Cardiac fibroblast (primary cell): Measurements from ENCODE around the gene HIP1.

Experiments
- DNase-seq, 2 donors: peaks; one replicate each; pipeline versions ENCODE4 v3.0.0 to v3.0.0-alpha.2; 2010; ENCODE audit warnings: low read depth in 2 of 2
- H3K4me3 ChIP-seq, 2 donors: replicated peaks in 1 of 2; 1 replicate in 1 of 2; 2 replicates in 1 of 2; pipeline ENCODE4 v1.5.1; 2011; ENCODE audit warnings: low read depth in 2 of 2, low read length in 2 of 2, mild to moderate bottlenecking in 2 of 2, moderate library complexity in 1 of 2
- TF ChIP-seq, protein P1 (sequence below): IDR thresholded peaks from one replicate; pipeline ENCODE4 v1.5.1; 2011; ENCODE audit warnings: low read depth, mild to moderate bottlenecking, low read length, inconsistent platforms

Gene HIP1

DNA sequence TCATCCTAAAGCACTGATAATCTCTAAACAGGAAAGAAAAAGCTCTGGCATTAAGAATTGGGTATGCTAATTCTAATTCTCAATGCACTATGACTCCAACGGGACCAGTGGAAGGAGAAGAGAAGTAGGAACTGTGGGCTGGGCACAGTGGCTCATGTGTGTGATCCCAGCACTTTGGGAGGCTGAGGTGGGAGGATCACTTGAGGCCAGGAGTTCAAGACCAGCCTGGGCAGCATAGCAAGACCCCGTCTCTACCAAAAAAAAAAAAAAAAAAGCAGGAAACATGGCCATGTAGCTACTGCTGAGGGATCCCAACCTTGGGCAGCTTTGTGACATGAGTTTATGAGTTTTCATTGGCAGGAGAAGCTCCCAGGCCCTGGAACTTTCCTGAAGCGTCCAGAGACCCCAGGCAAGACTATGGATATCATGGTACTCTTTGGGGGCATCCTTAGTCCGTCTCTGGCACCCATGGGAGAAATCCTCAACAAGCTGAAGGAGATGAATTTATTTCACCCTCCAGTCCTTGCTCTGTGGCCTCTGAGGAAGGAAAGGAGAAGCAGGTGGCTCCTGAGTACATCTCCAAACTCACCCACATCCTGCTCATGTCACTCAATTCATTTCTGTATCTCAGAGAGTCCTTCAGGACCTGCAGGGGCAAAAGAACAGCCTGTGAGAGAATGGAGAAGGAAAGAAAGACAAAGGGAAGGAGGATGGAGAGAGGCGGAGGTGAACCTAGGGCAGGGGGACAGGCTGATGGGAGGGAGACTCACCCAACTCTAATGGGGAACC, 147.1 kb downstream of the HIP1 start:
- H3K4me3 ChIP-seq: no peak overlapping the region
- TF ChIP-seq, protein P1, sequence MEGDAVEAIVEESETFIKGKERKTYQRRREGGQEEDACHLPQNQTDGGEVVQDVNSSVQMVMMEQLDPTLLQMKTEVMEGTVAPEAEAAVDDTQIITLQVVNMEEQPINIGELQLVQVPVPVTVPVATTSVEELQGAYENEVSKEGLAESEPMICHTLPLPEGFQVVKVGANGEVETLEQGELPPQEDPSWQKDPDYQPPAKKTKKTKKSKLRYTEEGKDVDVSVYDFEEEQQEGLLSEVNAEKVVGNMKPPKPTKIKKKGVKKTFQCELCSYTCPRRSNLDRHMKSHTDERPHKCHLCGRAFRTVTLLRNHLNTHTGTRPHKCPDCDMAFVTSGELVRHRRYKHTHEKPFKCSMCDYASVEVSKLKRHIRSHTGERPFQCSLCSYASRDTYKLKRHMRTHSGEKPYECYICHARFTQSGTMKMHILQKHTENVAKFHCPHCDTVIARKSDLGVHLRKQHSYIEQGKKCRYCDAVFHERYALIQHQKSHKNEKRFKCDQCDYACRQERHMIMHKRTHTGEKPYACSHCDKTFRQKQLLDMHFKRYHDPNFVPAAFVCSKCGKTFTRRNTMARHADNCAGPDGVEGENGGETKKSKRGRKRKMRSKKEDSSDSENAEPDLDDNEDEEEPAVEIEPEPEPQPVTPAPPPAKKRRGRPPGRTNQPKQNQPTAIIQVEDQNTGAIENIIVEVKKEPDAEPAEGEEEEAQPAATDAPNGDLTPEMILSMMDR: no peak
- DNase-seq: no peak

DNA sequence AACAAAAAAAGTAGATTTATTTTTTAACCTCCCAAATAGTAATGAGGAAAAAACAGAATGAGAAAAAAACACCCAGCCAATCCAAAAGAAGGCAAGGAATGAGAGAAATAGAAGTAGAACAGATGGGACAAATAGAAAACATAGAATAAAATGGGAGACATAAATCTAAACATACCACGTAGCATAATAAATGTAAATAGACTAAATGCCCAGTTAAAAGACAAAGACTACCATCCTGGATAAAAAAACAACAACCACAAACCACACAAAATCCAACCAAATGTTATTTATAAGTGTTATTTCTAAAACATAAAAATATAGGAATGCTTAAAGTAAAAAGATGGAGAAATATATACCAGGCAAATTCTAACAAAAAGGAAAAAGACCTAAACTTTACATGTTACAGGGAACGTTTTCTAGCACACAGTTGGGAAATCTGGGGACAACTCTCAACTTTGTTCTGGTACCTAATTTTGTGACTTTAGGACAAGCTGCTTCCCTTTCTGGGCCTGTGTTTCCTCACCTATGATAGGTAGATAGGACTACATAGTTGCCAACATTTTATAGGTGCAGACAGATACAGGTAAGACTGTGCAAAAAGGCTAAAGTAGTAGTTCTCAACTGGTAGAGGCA, 148.3 kb downstream of the HIP1 start:
- TF ChIP-seq, protein P1: no peak
- no peak overlapping the region for H3K4me3 ChIP-seq
- DNase-seq: no peak

DNA sequence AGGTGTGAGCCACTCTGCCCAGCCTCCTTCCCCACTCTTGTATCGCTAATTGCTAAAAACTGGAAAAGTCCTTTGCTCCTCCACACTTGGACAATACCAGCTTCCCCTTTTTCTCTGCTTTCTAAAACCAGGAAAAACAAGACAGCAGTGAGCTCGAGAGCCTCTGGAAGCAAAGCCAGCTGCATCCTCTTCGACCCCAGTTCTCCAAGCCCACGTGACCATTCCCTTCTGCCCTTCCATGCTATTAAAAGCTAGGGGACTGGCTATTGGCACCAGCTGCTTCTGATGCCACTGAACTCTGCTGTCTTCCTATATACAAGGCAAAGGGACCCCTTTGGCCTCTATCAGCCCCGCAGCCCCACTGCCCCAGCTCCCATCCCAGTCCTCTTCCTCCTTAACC, 154.4 kb downstream of the HIP1 start:
- DNase-seq: no peak
- TF ChIP-seq, protein P1: no peak
- H3K4me3 ChIP-seq: no peak overlapping the region

DNA sequence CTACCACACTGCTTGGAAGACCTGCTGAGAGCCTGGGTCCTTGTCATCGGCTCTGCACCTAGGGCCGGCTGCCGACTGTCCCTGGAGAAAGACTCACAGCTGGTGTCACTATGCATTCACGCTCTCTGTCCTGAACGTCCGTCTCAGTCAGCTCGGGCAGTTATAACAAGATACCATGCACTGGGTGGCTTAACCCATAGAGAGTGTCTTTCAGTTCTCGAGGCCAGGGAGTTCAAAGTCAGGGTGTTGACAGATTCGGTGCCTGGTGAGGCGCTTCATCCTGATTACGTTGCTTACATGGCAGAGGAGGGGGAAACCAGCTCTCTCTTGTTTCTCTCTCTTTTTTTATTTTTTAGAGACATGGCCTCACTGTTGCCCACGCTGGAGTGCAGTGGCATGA, 155.5 kb downstream of the HIP1 start:
- DNase-seq: no peak
- TF ChIP-seq, protein P1: no peak
- no peak overlapping the region for H3K4me3 ChIP-seq

DNA sequence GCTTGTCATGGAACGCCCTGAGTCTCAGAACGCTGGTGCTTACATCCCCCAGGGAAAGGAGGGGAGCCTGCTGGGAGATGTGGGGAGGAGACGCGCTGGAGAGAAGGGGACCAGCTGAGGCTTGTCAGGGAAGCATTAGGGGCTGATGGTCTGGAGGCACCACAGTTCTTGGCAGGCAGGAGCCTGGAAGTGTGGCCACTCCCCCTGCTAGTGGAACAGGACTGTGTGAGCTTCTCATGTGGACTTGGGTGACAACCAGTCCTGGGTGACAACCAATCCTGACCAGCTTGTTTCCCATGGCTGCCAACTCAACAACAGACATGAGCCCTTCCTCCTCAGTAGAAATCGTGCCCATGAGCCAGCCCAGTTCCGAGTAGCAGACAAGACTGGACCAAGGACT, 158.8 kb downstream of the HIP1 start:
- H3K4me3 ChIP-seq: no peak overlapping the region
- TF ChIP-seq, protein P1: no peak
- DNase-seq: no peak

DNA sequence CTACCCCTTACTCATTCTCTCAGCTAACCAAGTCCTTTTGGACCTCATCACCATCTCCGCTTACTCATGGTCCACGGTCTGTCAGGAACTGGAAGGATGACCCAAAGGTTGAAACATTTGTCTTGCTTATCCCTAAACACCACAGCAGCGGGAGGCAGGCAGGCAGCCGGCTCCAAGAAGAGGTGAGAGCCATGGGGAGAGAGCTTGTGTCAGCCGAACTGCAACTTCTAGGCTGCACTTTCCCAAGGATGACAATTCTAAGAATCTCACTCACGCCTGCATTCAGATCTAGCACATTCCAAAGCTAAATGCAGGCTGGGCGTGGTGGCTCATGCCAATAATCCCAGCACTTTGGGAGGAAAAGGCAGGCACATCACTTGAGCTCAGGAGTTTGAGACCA, 160.7 kb downstream of the HIP1 start:
- TF ChIP-seq, protein P1: no peak
- DNase-seq: no peak
- no peak overlapping the region for H3K4me3 ChIP-seq
